ENCODE measurements around the gene TFDP1.

TFDP1 gene

GRCh38 chr13:113661509-113661908, 77.0 kb downstream of the TFDP1 start:
- DNase-seq (ENCODE audit: low read depth in 1 of 2, low spot score in 1 of 2), result no peak

- no peak for DNase-seq (ENCODE audit: low read depth in 1 of 2, low spot score in 1 of 2)
Measured at GRCh38 chr13:113663934-113664333, 79.4 kb downstream of the TFDP1 start.

GRCh38 chr13:113664751-113665596, 80.4 kb downstream of the TFDP1 start:
- no peak for DNase-seq (ENCODE audit: low read depth in 1 of 2, low spot score in 1 of 2)

GRCh38 chr13:113665597-113666328, 81.2 kb downstream of the TFDP1 start:
- DNase-seq (ENCODE audit: low read depth in 1 of 2, low spot score in 1 of 2), result no peak

GRCh38 chr13:113666329-113666670, 81.7 kb downstream of the TFDP1 start:
- DNase-seq (ENCODE audit: low read depth in 1 of 2, low spot score in 1 of 2), result no peak

GRCh38 chr13:113666951-113667701, 82.6 kb downstream of the TFDP1 start, which contains the start of gene GRK1:
GRK1 (plus strand) TSS chr13:113667219; CDS start chr13:113667387, 168 bp downstream.
- no peak for DNase-seq (ENCODE audit: low read depth in 1 of 2, low spot score in 1 of 2)

GRCh38 chr13:113667771-113668490, 83.4 kb downstream of the TFDP1 start:
- DNase-seq (ENCODE audit: low read depth in 1 of 2, low spot score in 1 of 2), result no peak

GRCh38 chr13:113668491-113668971, 84.0 kb downstream of the TFDP1 start:
- no peak for DNase-seq (ENCODE audit: low read depth in 1 of 2, low spot score in 1 of 2)

GRCh38 chr13:113669231-113669754, 84.7 kb downstream of the TFDP1 start:
- DNase-seq (ENCODE audit: low read depth in 1 of 2, low spot score in 1 of 2), result no peak

GRCh38 chr13:113669755-113670341, 85.3 kb downstream of the TFDP1 start:
- no peak for DNase-seq (ENCODE audit: low read depth in 1 of 2, low spot score in 1 of 2)

GRCh38 chr13:113670541-113670940, 86.0 kb downstream of the TFDP1 start:
- DNase-seq (ENCODE audit: low read depth in 1 of 2, low spot score in 1 of 2), result no peak

GRCh38 chr13:113671066-113672001, 86.8 kb downstream of the TFDP1 start:
- DNase-seq (ENCODE audit: low read depth in 1 of 2, low spot score in 1 of 2), result no peak

GRCh38 chr13:113672002-113672651, 87.6 kb downstream of the TFDP1 start:
- DNase-seq (ENCODE audit: low read depth in 1 of 2, low spot score in 1 of 2), result no peak

All from stimulated activated CD4-positive, alpha-beta T cell treated with anti-CD3 and anti-CD28 coated beads, Interleukin-15, amount 100 ng/mL, for 1 hour (primary cell).